HAP-1 (cell line): ENCODE data around the gene SCO1.

ENCODE experiments used
- DNase-seq, 2 experiments: peaks; one replicate each; pipeline ENCODE4 v3.0.0-alpha.2; 2016 to 2020; ENCODE audit warnings: low spot score in 2 of 2
- H3K27me3 ChIP-seq: fragments of 250-450 bp; sonication (Bioruptor Pico); 2 replicates; pipeline ENCODE4 v1.5.1; 2020; ENCODE audit warnings: low read depth, mild to moderate bottlenecking, moderate library complexity
- H3K36me3 ChIP-seq: fragments of 250-450 bp; sonication (Bioruptor Pico); replicated peaks from 2 replicates; pipeline ENCODE4 v1.5.1; 2020; ENCODE audit warnings: mild to moderate bottlenecking
- H3K4me1 ChIP-seq: fragments of 250-450 bp; sonication (Bioruptor Pico); 2 replicates; pipeline ENCODE4 v1.5.1; 2020; ENCODE audit warnings: mild to moderate bottlenecking
- H3K4me3 ChIP-seq: fragments of 250-450 bp; sonication (Bioruptor Pico); 2 replicates; pipeline ENCODE4 v1.5.1; 2020; ENCODE audit warnings: mild to moderate bottlenecking, moderate library complexity
- H3K9me3 ChIP-seq: fragments of 250-450 bp; sonication (Bioruptor Pico); 2 replicates; pipeline ENCODE4 v1.5.1; 2020; ENCODE audit warnings: mild to moderate bottlenecking, moderate library complexity
- in situ Hi-C: fragments of 300-500 bp; cut with MboI; formaldehyde crosslinking; loops from 3 replicates; pipeline ENCODE4 v1.14.3; 2020; ENCODE audit warnings: low sequenced_read_pairs, inconsistent platforms, mixed read lengths

The SCO1 gene

DNA sequence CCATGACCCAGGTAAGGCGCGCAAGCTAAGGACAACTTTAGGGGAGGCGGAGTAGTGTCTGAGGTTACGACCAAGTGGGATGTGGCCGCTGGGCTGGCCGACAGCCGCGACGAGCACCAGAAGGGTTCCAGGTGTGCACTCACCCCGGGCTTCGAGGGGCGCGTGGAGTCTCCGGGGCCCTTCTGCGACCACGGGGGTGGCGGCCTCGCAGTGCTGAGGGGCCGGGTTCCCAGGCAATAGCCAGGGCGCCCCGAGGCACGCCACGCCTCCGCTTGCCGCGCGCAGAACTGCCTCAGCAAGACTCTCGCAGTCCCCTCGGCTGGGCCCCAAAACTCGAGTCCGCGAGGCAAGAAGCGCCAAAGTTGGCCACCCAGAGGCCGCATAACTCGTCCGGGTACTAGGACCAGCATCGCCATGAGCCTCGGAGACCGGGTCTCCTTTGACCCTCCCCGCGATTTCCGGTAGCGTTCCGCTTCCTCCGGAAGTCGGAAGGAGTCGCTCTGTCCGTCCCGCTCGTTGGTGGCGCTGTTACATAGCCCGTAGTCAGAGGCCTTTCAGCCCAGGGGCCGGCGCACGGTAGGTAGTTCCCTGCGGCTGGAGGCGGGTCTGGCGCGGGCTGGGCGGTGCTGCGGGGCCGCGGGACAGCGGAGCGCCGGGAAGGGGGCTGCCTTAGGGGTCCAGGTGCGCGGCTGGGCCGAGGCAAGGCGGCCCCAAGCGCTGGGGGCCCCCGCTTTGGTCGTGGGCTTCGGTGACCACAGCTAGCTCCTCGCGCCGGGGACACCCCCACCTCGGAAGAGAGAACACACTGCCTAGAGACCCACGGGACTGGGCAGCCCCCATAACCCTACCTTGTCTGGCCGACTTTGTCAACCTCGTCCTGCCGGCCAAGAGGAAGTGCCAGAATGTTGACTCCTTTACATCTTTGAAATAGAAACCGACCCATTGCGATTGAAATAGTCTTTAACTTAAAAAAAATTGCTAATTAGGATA lies at the start of gene SCO1, which contains the start of gene ADPRM:
SCO1 (minus strand) TSS at position 442 of the 990 bp plus-strand sequence; CDS start at position 416, 26 bp downstream.
ADPRM (plus strand) TSS at position 503 of the 990 bp plus-strand sequence. CDS start 7,333 bp downstream, outside the sequence.
- Histone ChIP-seq H3K4me1 (peaks cover 12% of the 10 kb centered on the region), H3K27me3 (no peaks in the 10 kb centered on the region), H3K4me3 (peak within 1 kb of the TSS; percentile 92), H3K9me3 (no peaks in the 10 kb centered on the region), H3K36me3 (peaks cover 31% of the 10 kb centered on the region)
- peak; percentile 82 to 94 for DNase-seq
- in situ Hi-C loops = no loop called here

DNA sequence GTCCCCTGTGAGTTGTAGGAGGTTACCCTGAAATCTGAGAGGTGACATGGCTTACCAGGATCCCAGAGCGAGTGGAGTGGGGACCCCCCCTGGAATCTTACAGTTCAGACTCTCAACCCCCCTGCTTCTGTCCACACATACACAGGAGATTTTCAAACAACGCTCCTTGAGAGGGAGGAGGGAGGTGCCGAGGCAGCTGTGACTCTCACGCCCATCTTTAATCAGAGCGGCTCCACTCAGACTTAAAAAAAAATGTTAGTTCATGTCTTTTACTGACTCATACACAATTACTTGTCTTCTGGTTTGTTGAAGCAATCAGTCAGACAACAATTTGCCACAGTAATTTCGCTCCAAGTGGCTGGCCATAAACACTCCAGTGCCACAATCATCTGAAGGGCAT lies 47.9 kb upstream of the SCO1 start:
- Histone ChIP-seq H3K36me3 (no peaks in the 10 kb centered on the region), H3K27me3 (no peaks in the 10 kb centered on the region), H3K4me3 (no peak overlapping the region), H3K9me3 (no peaks in the 10 kb centered on the region), H3K4me1 (no peaks in the 10 kb centered on the region)
- no peak for DNase-seq
- in situ Hi-C loops = loop anchor here (25.0 kb wide), 1 partner anchor 1242 kb away; the partner anchor contains the start of gene ZNF18

DNA sequence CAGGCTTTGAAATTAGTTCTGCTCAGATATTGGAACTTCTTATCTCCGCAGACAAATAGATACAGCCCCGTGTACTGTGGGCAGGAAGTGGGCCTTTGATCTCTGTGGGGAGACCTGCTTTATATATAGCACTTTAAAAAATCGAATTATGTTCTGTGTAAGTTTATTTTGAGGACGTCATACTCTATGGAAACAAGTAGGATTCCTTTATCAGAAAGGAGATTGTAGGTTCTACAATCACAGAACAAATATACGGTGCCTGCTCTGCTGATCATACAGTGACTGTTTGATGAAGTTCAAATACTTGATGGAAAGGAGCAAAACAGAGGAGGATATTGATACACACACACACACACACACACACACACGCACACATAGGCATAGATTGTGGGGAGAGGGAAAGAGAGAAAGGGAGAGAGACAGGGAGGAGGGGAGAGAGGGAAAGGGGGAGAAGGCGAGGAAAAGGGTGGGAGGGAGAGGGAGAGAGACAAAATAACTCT lies 47.2 kb upstream of the SCO1 start:
- Histone ChIP-seq H3K9me3 (no peaks in the 10 kb centered on the region), H3K4me1 (no peaks in the 10 kb centered on the region), H3K27me3 (no peaks in the 10 kb centered on the region), H3K36me3 (no peaks in the 10 kb centered on the region), H3K4me3 (no peak overlapping the region)
- in situ Hi-C loops = loop anchor here (25.0 kb wide), 1 partner anchor 1243 kb away; the partner anchor contains the start of gene ZNF18
- no peak for DNase-seq

DNA sequence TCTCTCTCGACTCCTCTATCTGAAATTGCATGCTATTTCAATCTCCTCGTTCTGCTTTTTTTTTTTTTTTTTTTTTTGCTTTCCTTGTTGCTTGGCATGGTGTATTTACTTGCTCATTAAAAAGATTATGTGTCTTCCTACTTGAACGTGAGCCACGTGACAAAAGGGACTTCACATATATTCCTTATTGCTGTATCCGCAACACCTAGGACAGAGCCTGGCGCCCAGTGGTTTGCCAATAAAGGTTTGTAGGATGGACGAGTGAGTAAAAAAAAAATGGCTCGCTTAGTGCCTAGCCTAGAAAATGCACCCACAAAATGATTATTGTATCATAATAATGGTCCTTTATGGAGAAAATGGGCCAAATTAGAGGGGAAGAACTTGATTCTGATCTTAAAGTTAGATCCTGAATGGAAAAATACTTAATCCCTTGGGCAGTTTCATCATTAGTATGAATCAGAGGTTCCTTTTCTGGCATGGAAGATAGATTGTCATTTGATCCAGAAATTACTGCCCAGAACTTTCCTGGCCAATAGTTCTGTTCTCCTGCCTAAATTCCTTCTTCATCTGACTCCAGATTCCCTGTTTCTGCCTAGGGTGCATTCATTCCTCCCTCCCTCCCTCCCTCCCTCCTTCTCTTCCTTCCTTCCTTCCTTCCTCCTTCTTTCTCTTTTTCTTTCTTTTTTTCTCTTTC lies 46.1 kb upstream of the SCO1 start:
- H3K36me3 ChIP-seq = no peaks in the 10 kb centered on the region
- DNase-seq = no peak
- no peaks in the 10 kb centered on the region for H3K27me3 ChIP-seq

GRCh38 chr17:10742431-10742830 lies 45.1 kb upstream of the SCO1 start:
- no peaks in the 10 kb centered on the region for H3K4me1 ChIP-seq
- H3K27me3 ChIP-seq = no peaks in the 10 kb centered on the region
- H3K36me3 ChIP-seq = no peaks in the 10 kb centered on the region
- no peaks in the 10 kb centered on the region for H3K9me3 ChIP-seq
- no peak overlapping the region for H3K4me3 ChIP-seq
- no peak for DNase-seq
- in situ Hi-C loops = loop anchor here (25.0 kb wide), 1 partner anchor 1245 kb away; the partner anchor contains the start of gene ZNF18

More for the DNA sequence above, 46.1 kb upstream of the SCO1 start:
- Histone ChIP-seq H3K9me3 (no peaks in the 10 kb centered on the region), H3K4me1 (no peaks in the 10 kb centered on the region), H3K4me3 (no peak overlapping the region)
- in situ Hi-C loops = loop anchor here (25.0 kb wide), 1 partner anchor 1244 kb away; the partner anchor contains the start of gene ZNF18

GRCh38 chr17:10741416-10742135 lies 44.2 kb upstream of the SCO1 start:
- Histone ChIP-seq H3K9me3 (no peaks in the 10 kb centered on the region), H3K36me3 (no peaks in the 10 kb centered on the region), H3K4me3 (no peak overlapping the region), H3K27me3 (no peaks in the 10 kb centered on the region), H3K4me1 (no peaks in the 10 kb centered on the region)
- DNase-seq = no peak
- in situ Hi-C loops = loop anchor here (25.0 kb wide), 1 partner anchor 1246 kb away; the partner anchor contains the start of gene ZNF18

DNA sequence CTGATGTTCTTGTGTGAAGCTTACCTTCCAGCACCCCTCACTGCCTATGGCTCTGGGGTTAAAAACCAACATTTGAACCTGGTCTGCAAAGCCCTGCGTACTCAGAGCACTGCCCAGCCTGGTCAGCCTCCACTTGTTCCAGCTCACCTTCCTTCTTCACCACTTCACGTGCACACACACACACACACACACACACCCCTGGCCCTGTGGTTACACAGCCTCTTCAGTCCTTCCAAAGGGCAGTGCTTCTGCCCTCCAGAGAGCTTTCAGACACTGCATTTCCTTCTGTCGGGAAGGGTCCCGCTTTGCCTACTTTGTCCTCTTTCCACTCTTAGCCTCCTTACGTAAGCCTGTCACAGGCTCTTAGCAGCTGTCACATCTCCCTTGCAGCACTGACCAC lies 42.1 kb upstream of the SCO1 start:
- Histone ChIP-seq H3K36me3 (no peaks in the 10 kb centered on the region), H3K27me3 (no peaks in the 10 kb centered on the region), H3K4me3 (no peak overlapping the region), H3K4me1 (no peaks in the 10 kb centered on the region), H3K9me3 (no peaks in the 10 kb centered on the region)
- in situ Hi-C loops = loop anchor here (10.0 to 25.0 kb wide), 2 partner anchors 105 to 1248 kb away; partner anchors contain the start of gene ZNF18
- DNase-seq = no peak

GRCh38 chr17:10738521-10739258 lies 41.4 kb upstream of the SCO1 start:
- no peaks in the 10 kb centered on the region for H3K4me1 ChIP-seq
- no peaks in the 10 kb centered on the region for H3K36me3 ChIP-seq
- H3K4me3 ChIP-seq = no peak overlapping the region
- no peak for DNase-seq
- in situ Hi-C loops = loop anchor here (10.0 to 25.0 kb wide), 2 partner anchors 106 to 1249 kb away; partner anchors contain the start of gene ZNF18
- no peaks in the 10 kb centered on the region for H3K27me3 ChIP-seq
- no peaks in the 10 kb centered on the region for H3K9me3 ChIP-seq

GRCh38 chr17:10737736-10738135 lies 40.4 kb upstream of the SCO1 start:
- no peaks in the 10 kb centered on the region for H3K4me1 ChIP-seq
- H3K27me3 ChIP-seq = no peaks in the 10 kb centered on the region
- no peaks in the 10 kb centered on the region for H3K9me3 ChIP-seq
- no peak for DNase-seq
- no peaks in the 10 kb centered on the region for H3K36me3 ChIP-seq
- in situ Hi-C loops = loop anchor here (10.0 to 25.0 kb wide), 2 partner anchors 107 to 1250 kb away; partner anchors contain the start of gene ZNF18
- no peak overlapping the region for H3K4me3 ChIP-seq

DNA sequence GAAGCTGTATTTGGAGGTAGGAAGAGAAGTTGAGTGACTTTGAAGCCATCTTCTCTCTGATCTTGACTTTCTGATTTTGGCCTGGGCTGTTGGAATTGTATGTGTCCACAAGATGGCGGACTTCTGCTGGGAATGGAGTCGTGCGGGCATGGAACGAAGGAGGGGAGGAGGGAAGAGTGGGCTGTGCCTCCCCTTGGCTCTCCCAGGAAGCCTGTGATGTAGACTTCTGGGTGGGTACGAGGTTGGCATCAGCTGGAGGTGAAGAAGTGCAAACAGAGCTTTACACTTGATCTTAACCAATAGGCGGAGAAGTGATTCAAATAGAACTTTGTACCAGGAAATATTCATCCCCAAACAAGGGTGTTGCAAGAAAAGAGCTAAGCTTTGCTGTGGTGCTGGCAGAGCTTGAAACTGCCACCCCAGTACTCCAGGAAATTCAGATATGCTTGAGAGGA lies 39.9 kb upstream of the SCO1 start:
- no peaks in the 10 kb centered on the region for H3K27me3 ChIP-seq
- no peaks in the 10 kb centered on the region for H3K9me3 ChIP-seq
- no peak overlapping the region for H3K4me3 ChIP-seq
- DNase-seq = peak; percentile 28 to 72
- no peaks in the 10 kb centered on the region for H3K36me3 ChIP-seq
- in situ Hi-C loops = loop anchor here (10.0 to 25.0 kb wide), 2 partner anchors 108 to 1250 kb away; partner anchors contain the start of gene ZNF18
- H3K4me1 ChIP-seq = no peaks in the 10 kb centered on the region

GRCh38 chr17:10735821-10736220 lies 38.5 kb upstream of the SCO1 start:
- in situ Hi-C loops = loop anchor here (10.0 to 25.0 kb wide), 2 partner anchors 109 to 1251 kb away; partner anchors contain the start of gene ZNF18
- DNase-seq = no peak
- Histone ChIP-seq H3K4me1 (peaks cover 6% of the 10 kb centered on the region), H3K4me3 (no peak overlapping the region), H3K36me3 (no peaks in the 10 kb centered on the region), H3K9me3 (no peaks in the 10 kb centered on the region), H3K27me3 (no peaks in the 10 kb centered on the region)

DNA sequence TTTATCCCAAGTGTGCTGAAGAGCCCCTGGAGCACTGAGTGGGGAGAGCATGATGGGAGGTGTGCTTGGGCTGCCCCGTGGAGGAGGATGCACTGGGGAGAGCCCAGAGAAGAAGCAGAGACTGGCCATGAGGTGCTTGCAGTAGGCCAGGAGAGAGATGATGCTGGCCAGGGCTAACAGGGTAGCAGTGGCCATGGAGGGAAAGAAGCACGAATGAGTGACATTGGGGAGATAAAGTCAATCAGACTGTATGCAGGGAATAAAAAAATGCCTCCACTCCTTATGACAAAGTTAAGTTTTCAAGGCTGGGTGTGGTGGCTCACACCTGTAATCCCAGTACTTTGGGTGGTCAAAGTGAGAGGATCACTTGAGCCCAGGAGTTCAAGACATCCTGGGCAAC lies 37.9 kb upstream of the SCO1 start:
- no peak for DNase-seq
- Histone ChIP-seq H3K36me3 (no peaks in the 10 kb centered on the region), H3K27me3 (no peaks in the 10 kb centered on the region), H3K4me3 (no peak overlapping the region), H3K4me1 (peaks cover 6% of the 10 kb centered on the region), H3K9me3 (no peaks in the 10 kb centered on the region)
- in situ Hi-C loops = loop anchor here (10.0 to 25.0 kb wide), 2 partner anchors 110 to 1252 kb away; partner anchors contain the start of gene ZNF18
